H1 (cell line): Measurements from ENCODE around the gene LHFPL2. TPM values are rescaled to one million over a fixed set of nuclear protein-coding genes. Genes with fewer than 3 reads are reported as not detected.

Experiments used
- CTCF ChIA-PET: fragments of 300-600 bp; sonication (Branson Sonifier 250); formaldehyde crosslinking; loops from one replicate; lab custom pipeline; 2021; ENCODE audit not compliant: partially characterized antibody; lab: Charles Lee
- POLR2A ChIA-PET: fragments of 300-600 bp; sonication (Branson Sonifier 250); formaldehyde crosslinking; loops from one replicate; lab custom pipeline; 2021; ENCODE audit warnings: inconsistent platforms; ENCODE audit not compliant: partially characterized antibody; lab: Charles Lee
- DNase-seq, 2 experiments: peaks; one replicate each; pipeline versions ENCODE4 v3.0.0 to v3.0.0-alpha.2; 2010 to 2022; ENCODE audit warnings: low spot score in 2 of 2, low read depth in 1 of 2, mixed read lengths in 1 of 2
- FAIRE-seq: peaks from 2 replicates; lab custom pipeline; 2011; peaks lifted over from hg19 to GRCh38; lab: Jason Lieb, UNC
- H2AFZ ChIP-seq: 2 replicates; pipeline ENCODE4 v1.8.1; 2012; ENCODE audit warnings: low read length, inconsistent platforms
- H2AK5ac ChIP-seq: 2 replicates; pipeline ENCODE4 v1.6.1; 2013; ENCODE audit warnings: low read depth, low read length
- H2BK120ac ChIP-seq: replicated peaks from 2 replicates; pipeline ENCODE3; 2013; ENCODE audit warnings: low read depth, low read length, inconsistent platforms
- H2BK12ac ChIP-seq: 2 replicates; pipeline ENCODE4 v1.6.1; 2013; ENCODE audit warnings: low read depth, low read length
- H2BK15ac ChIP-seq: 2 replicates; pipeline ENCODE4 v1.6.1; 2013; ENCODE audit warnings: low read length
- H2BK20ac ChIP-seq: 2 replicates; pipeline ENCODE4 v1.6.1; 2013; ENCODE audit warnings: low read length
- H2BK5ac ChIP-seq: 2 replicates; pipeline ENCODE4 v1.6.1; 2013; ENCODE audit warnings: low read depth, low read length
- H3K14ac ChIP-seq: 2 replicates; pipeline ENCODE4 v1.6.1; 2013; ENCODE audit warnings: inconsistent platforms; ENCODE audit not compliant: insufficient read length
- H3K18ac ChIP-seq: 2 replicates; pipeline ENCODE4 v1.6.1; 2013; ENCODE audit warnings: low read length; ENCODE audit errors: extremely low read depth
- H3K23ac ChIP-seq: 2 replicates; pipeline ENCODE4 v1.6.1; 2013; ENCODE audit warnings: inconsistent platforms; ENCODE audit not compliant: insufficient read length
- H3K23me2 ChIP-seq: 2 replicates; pipeline ENCODE4 v1.6.1; 2013; ENCODE audit warnings: low read depth, low read length
- H3K27ac ChIP-seq: 2 replicates; pipeline ENCODE4 v1.6.1; 2011; ENCODE audit warnings: low read depth, low read length, inconsistent platforms
- H3K27me3 ChIP-seq, 4 experiments: replicated peaks in 1 of 4; 1 replicate in 1 of 4; 2 replicates in 3 of 4; pipeline versions ENCODE4 v1.6.1 to v1.8.1; 2011 to 2013; ENCODE audit warnings: low read length in 3 of 4, mild to moderate bottlenecking in 3 of 4, inconsistent platforms in 2 of 4, mixed read lengths in 2 of 4, moderate library complexity in 1 of 4; ENCODE audit not compliant: control insufficient read depth in 3 of 4, insufficient read depth in 3 of 4; ENCODE audit errors: extremely low read depth in 1 of 4
- H3K36me3 ChIP-seq, 4 experiments: 2 replicates each; pipeline versions ENCODE4 v1.6.1 to v1.8.1; 2011 to 2013; ENCODE audit warnings: mild to moderate bottlenecking in 4 of 4, low read length in 3 of 4, moderate library complexity in 2 of 4, control low read depth in 1 of 4, inconsistent platforms in 1 of 4; ENCODE audit not compliant: insufficient read depth in 4 of 4, control insufficient read depth in 2 of 4
- H3K4ac ChIP-seq: replicated peaks from 2 replicates; pipeline ENCODE3; 2013; ENCODE audit warnings: low read length, low read depth, mixed read lengths, inconsistent platforms; ENCODE audit not compliant: insufficient read length
- H3K4me1 ChIP-seq, 4 experiments: replicated peaks in 1 of 4; 1 replicate in 1 of 4; 2 replicates in 3 of 4; pipeline versions ENCODE4 v1.6.1 to v1.8.1; 2011 to 2013; ENCODE audit warnings: low read length in 3 of 4, inconsistent platforms in 2 of 4, mixed read lengths in 1 of 4; ENCODE audit not compliant: insufficient read depth in 4 of 4, control insufficient read depth in 3 of 4
- H3K4me2 ChIP-seq, 2 experiments: 2 replicates each; pipeline versions ENCODE4 v1.6.1 to v1.8.1; 2011 to 2013; ENCODE audit warnings: low read depth in 2 of 2, low read length in 2 of 2, control low read depth in 1 of 2, inconsistent platforms in 1 of 2, mild to moderate bottlenecking in 1 of 2; ENCODE audit not compliant: insufficient read depth in 1 of 2
- H3K4me3 ChIP-seq, 4 experiments: fragments of 200-600, 300-600 bp in 1 of 4; sonication (generic), shearing (Covaris generic), sonication (Bioruptor Twin) in 1 of 4; 2 replicates each; pipeline versions ENCODE4 v1.5.1 to v1.8.1; 2011 to 2016; ENCODE audit warnings: low read length in 4 of 4, low read depth in 3 of 4, control low read depth in 2 of 4, inconsistent platforms in 2 of 4, mild to moderate bottlenecking in 2 of 4, mixed read lengths in 1 of 4, moderate library complexity in 1 of 4; ENCODE audit not compliant: insufficient read depth in 2 of 4; ENCODE audit errors: extremely low read depth in 1 of 4
- H3K56ac ChIP-seq: replicated peaks from 2 replicates; pipeline ENCODE3; 2013; ENCODE audit warnings: low read depth, mild to moderate bottlenecking, mixed read lengths, low read length, inconsistent platforms; ENCODE audit not compliant: insufficient read length
- H3K79me1 ChIP-seq: 2 replicates; pipeline ENCODE4 v1.6.1; 2013; ENCODE audit warnings: low read depth, low read length, control low read depth
- H3K79me2 ChIP-seq, 2 experiments: 2 replicates each; pipeline versions ENCODE4 v1.6.1 to v1.8.1; 2012 to 2013; ENCODE audit warnings: low read length in 2 of 2, mild to moderate bottlenecking in 2 of 2, inconsistent platforms in 1 of 2; ENCODE audit not compliant: insufficient read depth in 2 of 2, control insufficient read depth in 1 of 2
- H3K9ac ChIP-seq, 4 experiments: replicated peaks in 1 of 4; 1 replicate in 1 of 4; 2 replicates in 3 of 4; pipeline versions ENCODE4 v1.6.1 to v1.8.1; 2011 to 2013; ENCODE audit warnings: low read depth in 3 of 4, low read length in 3 of 4, control low read depth in 2 of 4, mild to moderate bottlenecking in 2 of 4, moderate library complexity in 2 of 4, inconsistent platforms in 1 of 4; ENCODE audit errors: extremely low read depth in 1 of 4
- H3K9me3 ChIP-seq, 2 experiments: 2 replicates each; pipeline versions ENCODE4 v1.6.1 to v1.8.1; 2012 to 2013; ENCODE audit warnings: mild to moderate bottlenecking in 2 of 2, moderate library complexity in 2 of 2, control low read depth in 1 of 2, inconsistent platforms in 1 of 2, low read depth in 1 of 2, low read length in 1 of 2, mixed read lengths in 1 of 2; ENCODE audit not compliant: insufficient read depth in 2 of 2
- H4K20me1 ChIP-seq, 2 experiments: replicated peaks in 1 of 2; 2 replicates each; pipeline versions ENCODE3 to v1.8.1; 2011 to 2013; ENCODE audit warnings: inconsistent platforms in 2 of 2, low read length in 2 of 2, mild to moderate bottlenecking in 1 of 2; ENCODE audit not compliant: insufficient read depth in 2 of 2, control insufficient read depth in 1 of 2
- H4K5ac ChIP-seq: 2 replicates; pipeline ENCODE4 v1.6.1; 2013; ENCODE audit warnings: low read length, low read depth, mixed read lengths, inconsistent platforms; ENCODE audit not compliant: insufficient read length
- H4K8ac ChIP-seq: 2 replicates; pipeline ENCODE4 v1.8.0; 2013; ENCODE audit warnings: mild to moderate bottlenecking, moderate library complexity, low read length, inconsistent platforms; ENCODE audit not compliant: insufficient read depth; ENCODE audit errors: extremely low read depth
- H4K91ac ChIP-seq: replicated peaks from 2 replicates; pipeline ENCODE3; 2013; ENCODE audit warnings: low read length, mixed read lengths, inconsistent platforms; ENCODE audit not compliant: insufficient read length
- ATF3 ChIP-seq: IDR thresholded peaks from 2 replicates; pipeline ENCODE4 v1.6.1; 2011; ENCODE audit warnings: low read depth, mild to moderate bottlenecking, low read length; ENCODE audit not compliant: insufficient read depth
- BCL11A ChIP-seq, 2 experiments: IDR thresholded peaks; one replicate each; pipeline ENCODE4 v1.6.1; 2011; ENCODE audit warnings: low read depth in 2 of 2, low read length in 2 of 2, mild to moderate bottlenecking in 2 of 2
- CBX8 ChIP-seq: fragments of 300-800, 300-1000 bp; sonication (generic); IDR thresholded peaks from 2 replicates; pipeline ENCODE4 v1.7.1; 2016; ENCODE audit warnings: low read depth, low read length, borderline replicate concordance
- CEBPB ChIP-seq: IDR thresholded peaks from 2 replicates; pipeline ENCODE4 v1.6.1; 2012; ENCODE audit warnings: low read depth, low read length
- GABPA ChIP-seq: IDR thresholded peaks from 2 replicates; pipeline ENCODE4 v1.6.1; 2011; ENCODE audit warnings: mild to moderate bottlenecking, low read length, moderate library complexity, borderline replicate concordance; ENCODE audit not compliant: insufficient read depth
- JUN ChIP-seq: IDR thresholded peaks from 2 replicates; pipeline ENCODE4 v1.6.1; 2011; ENCODE audit warnings: low read depth, mild to moderate bottlenecking, improper control_type of control experiment, low read length
- KDM5A ChIP-seq: fragments of 200-600 bp; IDR thresholded peaks from 2 replicates; pipeline ENCODE4 v1.7.1; 2012; ENCODE audit warnings: mild to moderate bottlenecking, low read length, inconsistent platforms, mixed read lengths
- PHF8 ChIP-seq: fragments of 200-600 bp; sonication (generic); conservative IDR thresholded peaks from 2 replicates; pipeline ENCODE4 v1.7.1; 2012; ENCODE audit warnings: low read depth, mild to moderate bottlenecking, inconsistent platforms, low read length, moderate library complexity
- POLR2AphosphoS5 ChIP-seq: IDR thresholded peaks from 2 replicates; pipeline ENCODE4 v1.6.1; 2011; ENCODE audit warnings: low read depth, low read length
- SP2 ChIP-seq: IDR thresholded peaks from 2 replicates; pipeline ENCODE4 v1.6.1; 2012; ENCODE audit warnings: mild to moderate bottlenecking, low read length, inconsistent platforms
- SUZ12 ChIP-seq: fragments of 200-600 bp; sonication (generic); IDR thresholded peaks from 2 replicates; pipeline ENCODE4 v1.6.1; 2012; ENCODE audit warnings: mild to moderate bottlenecking, inconsistent platforms, low read length, moderate library complexity, mixed read lengths
- ZNF274 ChIP-seq: IDR thresholded peaks from 2 replicates; pipeline ENCODE4 v1.7.0; 2012; ENCODE audit warnings: low read length, borderline replicate concordance; ENCODE audit errors: extremely low read depth
- WGBS, 2 experiments: shearing (Covaris generic) in 1 of 2; methylation state at CpG; one replicate each; pipeline versions ENCODE4 v1.1.6 to v1.1.7; 2013 to 2015; ENCODE audit warnings: low lambda C conversion rate in 2 of 2, mixed read lengths in 2 of 2, inconsistent platforms in 1 of 2, low coverage in 1 of 2, missing lambda C conversion rate in 1 of 2; ENCODE audit not compliant: insufficient replicate concordance in 2 of 2, insufficient coverage in 1 of 2, insufficient read length in 1 of 2; ENCODE audit errors: extremely low coverage in 1 of 2, missing lambda C conversion rate in 1 of 2; 5-methylcytosine and 5-hydroxymethylcytosine counted together
- polyA plus RNA-seq, 7 experiments: library from polyadenylated mRNA; depleted of rRNA in 3 of 7; stranded (reverse) in 5 of 7; unstranded in 2 of 7; fragments of >200 nt in 5 of 7; fragments of 200-250 nt in 2 of 7; gene quantifications; 1 replicate in 5 of 7; 2 replicates in 1 of 7; 4 replicates in 1 of 7; pipeline versions ENCODE4 v1.2.1 to v1.2.3, GENCODE V29; 2011 to 2013; ENCODE audit warnings: missing spikeins in 2 of 7, mixed read lengths in 2 of 7
- total RNA-seq: library from RNA; stranded (reverse); fragmentation: NEBNext Ultra II Directional; extraction: Animal tissue kit (Norgen Biotek cat#: 25700); gene quantifications from 2 replicates; pipeline ENCODE4 v1.2.1, GENCODE V29; 2021

Gene LHFPL2
- total and polyA plus RNA-seq, 2 of the 8 experiments (the other 6 are each of a cell fraction or from before 2014, with no cell fraction given), result 9.6 to 43.0 TPM

- no peak overlapping the region for H4K8ac ChIP-seq
- DNase-seq (no peak), FAIRE-seq (no peak)
- H3K4me3 ChIP-seq, result no peak overlapping the region
- peaks cover 0 to 30% of the 10 kb centered on the region in 2 experiments; a peak in 2 of 4 replicates for H3K79me2 ChIP-seq
- no peak overlapping the region for H2BK20ac ChIP-seq
- peaks cover 0 to 5% of the 10 kb centered on the region in 2 experiments for H4K20me1 ChIP-seq
- no peak overlapping the region for H3K23ac ChIP-seq
- H3K27ac ChIP-seq, result no peak overlapping the region
- H3K14ac ChIP-seq, result no peak overlapping the region
- POLR2A ChIA-PET, result no interaction called here
- no peak overlapping the region for H2BK12ac ChIP-seq
- no peak overlapping the region for H2BK120ac ChIP-seq
- peaks cover 0 to 4% (median 3%) of the 10 kb centered on the region in 4 experiments; a peak in 4 of 8 replicates for H3K36me3 ChIP-seq
- no peak overlapping the region for H4K91ac ChIP-seq
- H3K27me3 ChIP-seq, result no peaks in the 10 kb centered on the region
- no peak overlapping the region for H3K4ac ChIP-seq
- no peaks in the 10 kb centered on the region for H3K23me2 ChIP-seq
- CTCF ChIA-PET, result interaction anchor here (1.6 kb wide), 1 partner anchor 12 kb away, joined by 3 read pairs; no protein-coding TSS in a partner anchor
- 90% methylated on average over 6 of the region's 6 CpGs; no CpG with 5 or more reads in 1 of the 2 experiments for WGBS, 2 experiments
- H2AFZ ChIP-seq, result no peak overlapping the region
- H2BK15ac ChIP-seq, result no peak overlapping the region
- H3K9me3 ChIP-seq, result no peaks in the 10 kb centered on the region
- H4K5ac ChIP-seq, result no peak overlapping the region
- H3K79me1 ChIP-seq, result peaks cover 2% of the 10 kb centered on the region; the same call in 1 of the 2 replicates
- H3K9ac ChIP-seq, result no peak overlapping the region
- no peak overlapping the region for H3K4me2 ChIP-seq
- H2BK5ac ChIP-seq, result no peak overlapping the region
- no peak overlapping the region for H2AK5ac ChIP-seq
- H3K18ac ChIP-seq, result no peak overlapping the region
- H3K56ac ChIP-seq, result no peak overlapping the region
- H3K4me1 ChIP-seq, result no peaks in the 10 kb centered on the region; a peak in 1 of 7 replicates
- no peak for TF ChIP-seq CBX8
- TF ChIP-seq CEBPB, result no peak
- no peak for TF ChIP-seq BCL11A (IDR thresholded peaks at IDR 0.05; ENCODE audit: low read depth in 2 of 2, low read length in 2 of 2)
- no peak for TF ChIP-seq PHF8
- TF ChIP-seq SUZ12, result no peak
- no peak for TF ChIP-seq ZNF274
- no peak for TF ChIP-seq KDM5A
- no peak for TF ChIP-seq SP2
- no peak for TF ChIP-seq GABPA
- TF ChIP-seq ATF3, result no peak
- TF ChIP-seq POLR2AphosphoS5, result no peak
- TF ChIP-seq JUN, result no peak
Measured at GRCh38 chr5:78560000-78560855, 88.3 kb downstream of the LHFPL2 start.
